WTC11 (cell line): ENCODE measurements around the gene HES4. TPM values are rescaled to one million over a fixed set of nuclear protein-coding genes. Genes with fewer than 3 reads are reported as not detected.
A peak's percentile ranks its signal among the peaks of the same experiment; 100 is the strongest.

Experiments used
- ATAC-seq: fragments of 200-7000 bp; cut with Tn5 transposase; 2 replicates; pipeline ENCODE4 v1.10.0; 2021; ENCODE audit warnings: mild to moderate bottlenecking, moderate library complexity
- CTCF ChIA-PET: fragments of 300-600 bp; sonication (Branson Sonifier 250); formaldehyde crosslinking; loops from one replicate; lab custom pipeline; 2021; ENCODE audit warnings: antibody characterized with exemption; lab: Charles Lee
- POLR2A ChIA-PET: fragments of 350-600 bp; sonication (Branson Sonifier 250); formaldehyde crosslinking; loops from one replicate; lab custom pipeline; 2021; ENCODE audit warnings: antibody characterized with exemption; lab: Charles Lee
- DNase-seq: peaks from one replicate; pipeline ENCODE4 v3.0.0; 2021; ENCODE audit warnings: low spot score
- H3K27ac Mint-ChIP-seq: 2 replicates; pipeline ENCODE4 v1.8.0; 2021; ENCODE audit warnings: mixed read lengths
- H3K27me3 Mint-ChIP-seq: 2 replicates; pipeline ENCODE4 v1.8.0; 2021; ENCODE audit warnings: low read depth, mild to moderate bottlenecking, moderate library complexity, mixed read lengths
- H3K36me3 Mint-ChIP-seq: 2 replicates; pipeline ENCODE4 v1.8.0; 2021; ENCODE audit warnings: mixed read lengths
- H3K4me1 Mint-ChIP-seq: 2 replicates; pipeline ENCODE4 v1.8.0; 2022; ENCODE audit warnings: mixed read lengths
- H3K4me3 Mint-ChIP-seq: 2 replicates; pipeline ENCODE4 v1.8.0; 2021; ENCODE audit warnings: mild to moderate bottlenecking, moderate library complexity, mixed read lengths
- H3K9me3 Mint-ChIP-seq: 2 replicates; pipeline ENCODE4 v1.8.0; 2021; ENCODE audit warnings: mixed read lengths
- CBFB ChIP-seq: sonication (generic); formaldehyde crosslinking; IDR thresholded peaks from 2 replicates; pipeline ENCODE4 v1.8.1; 2022; ENCODE audit warnings: mild to moderate bottlenecking, low read depth, missing genetic modification reagents
- CREB1 ChIP-seq: sonication (generic); formaldehyde crosslinking; IDR thresholded peaks from 2 replicates; pipeline ENCODE4 v1.8.0; 2023; ENCODE audit warnings: mild to moderate bottlenecking, missing genetic modification reagents
- CREM ChIP-seq: sonication (generic); formaldehyde crosslinking; IDR thresholded peaks from 2 replicates; pipeline ENCODE4 v1.8.1; 2022; ENCODE audit warnings: mild to moderate bottlenecking, missing genetic modification reagents, moderate library complexity
- ELF4 ChIP-seq: sonication (generic); formaldehyde crosslinking; IDR thresholded peaks from 2 replicates; pipeline ENCODE4 v1.8.1; 2022; ENCODE audit warnings: low read depth, mild to moderate bottlenecking, moderate library complexity, missing genetic modification reagents
- ESRRA ChIP-seq: sonication (generic); formaldehyde crosslinking; IDR thresholded peaks from 2 replicates; pipeline ENCODE4 v1.8.1; 2022; ENCODE audit warnings: mild to moderate bottlenecking, missing genetic modification reagents, borderline replicate concordance
- FOXJ3 ChIP-seq: sonication (generic); formaldehyde crosslinking; IDR thresholded peaks from 2 replicates; pipeline ENCODE4 v1.9.0; 2021; ENCODE audit warnings: missing genetic modification reagents, mild to moderate bottlenecking, borderline replicate concordance
- HMGXB4 ChIP-seq: sonication (generic); formaldehyde crosslinking; IDR thresholded peaks from 2 replicates; pipeline ENCODE4 v1.8.1; 2023; ENCODE audit warnings: mild to moderate bottlenecking, moderate library complexity, missing genetic modification reagents
- JUN ChIP-seq: sonication (generic); formaldehyde crosslinking; IDR thresholded peaks from 2 replicates; pipeline ENCODE4 v1.8.0; 2023; ENCODE audit warnings: mild to moderate bottlenecking, missing genetic modification reagents
- NFATC4 ChIP-seq: fragments of 250-450 bp; sonication (Bioruptor Pico); IDR thresholded peaks from 2 replicates; pipeline ENCODE4 v1.9.0; 2021; ENCODE audit warnings: mild to moderate bottlenecking
- SP1 ChIP-seq: sonication (generic); formaldehyde crosslinking; conservative IDR thresholded peaks from 2 replicates; pipeline ENCODE4 v1.8.1; 2022; ENCODE audit warnings: missing genetic modification reagents
- TEAD1 ChIP-seq: sonication (generic); formaldehyde crosslinking; IDR thresholded peaks from 2 replicates; pipeline ENCODE4 v1.8.0; 2022; ENCODE audit warnings: mild to moderate bottlenecking, missing genetic modification reagents
- TEAD4 ChIP-seq: sonication (generic); formaldehyde crosslinking; IDR thresholded peaks from 2 replicates; pipeline ENCODE4 v1.8.0; 2022; ENCODE audit warnings: mild to moderate bottlenecking, missing genetic modification reagents
- TP53 ChIP-seq: sonication (generic); formaldehyde crosslinking; IDR thresholded peaks from 2 replicates; pipeline ENCODE4 v1.8.1; 2023; ENCODE audit warnings: mild to moderate bottlenecking, missing genetic modification reagents
- ZNF219 ChIP-seq: sonication (generic); formaldehyde crosslinking; IDR thresholded peaks from 2 replicates; pipeline ENCODE4 v1.8.0; 2023; ENCODE audit warnings: missing genetic modification reagents, mild to moderate bottlenecking, borderline replicate concordance
- ZNF423 ChIP-seq: fragments of 250-450 bp; sonication (Bioruptor Pico); IDR thresholded peaks from 2 replicates; pipeline ENCODE4 v2.1.2; 2022; ENCODE audit warnings: mild to moderate bottlenecking, moderate library complexity
- total RNA-seq: library from RNA; stranded (reverse); gene quantifications from 3 replicates; pipeline ENCODE4 v1.2.3, GENCODE V29; 2021
- TF ChIP-seq, protein P1 (sequence below): sonication (generic); formaldehyde crosslinking; IDR thresholded peaks from 2 replicates; pipeline ENCODE4 v1.8.1; 2023; ENCODE audit warnings: mild to moderate bottlenecking, missing genetic modification reagents
- TF ChIP-seq, protein P2 (sequence below): sonication (generic); formaldehyde crosslinking; IDR thresholded peaks from 2 replicates; pipeline ENCODE4 v1.8.0; 2023; ENCODE audit warnings: missing genetic modification reagents, mild to moderate bottlenecking, borderline replicate concordance

HES4 gene
- total RNA-seq, 1 experiment from 2014 or later, result 4.5 TPM

DNA sequence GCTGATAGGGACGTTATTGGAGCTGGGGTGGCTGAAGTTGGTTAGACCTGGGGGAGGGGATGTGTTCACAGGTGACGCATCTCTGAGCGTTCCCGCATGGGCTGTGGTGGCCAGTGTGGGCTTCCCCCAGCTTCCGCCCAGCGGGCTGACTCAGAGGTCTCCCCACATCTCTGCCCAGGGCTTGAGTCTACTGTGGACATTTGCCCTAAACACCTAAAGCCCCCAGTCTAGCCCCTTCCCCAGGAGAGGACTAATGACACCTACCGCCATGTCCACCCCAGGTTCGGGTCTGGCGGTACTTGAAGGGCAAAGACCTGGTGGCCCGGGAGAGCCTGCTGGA lies 22.0 kb upstream of the HES4 start:
- H3K36me3 Mint-ChIP-seq, result no peaks in the 10 kb centered on the region
- ATAC-seq (no peak), DNase-seq (no peak)
- no peak overlapping the region for H3K27ac Mint-ChIP-seq
- H3K4me1 Mint-ChIP-seq, result peaks cover 36% of the 10 kb centered on the region
- no peak overlapping the region; the same call in 1 of the 2 replicates for H3K4me3 Mint-ChIP-seq
- no peak for TF ChIP-seq ESRRA (CRISPR knock-in tag)
- no peak for TF ChIP-seq CREM (CRISPR knock-in tag)
- no peak for TF ChIP-seq ELF4 (CRISPR knock-in tag)
- no peak for TF ChIP-seq CBFB (CRISPR knock-in tag)
- H3K27me3 Mint-ChIP-seq, result peaks cover 10% of the 10 kb centered on the region
- ChIA-PET CTCF (interaction anchor here (0.8 to 5.8 kb wide), 5 partner anchors 11 to 42 kb away, joined by 3 to 47 read pairs (median 4); no protein-coding TSS in a partner anchor), POLR2A (interaction anchor here (1.3 kb wide), 1 partner anchor 8 kb away, joined by 3 read pairs; the partner anchor contains the start of gene ISG15)
- H3K9me3 Mint-ChIP-seq, result 0 out of 2 replicates have a peak, but pooled peaks cover 4% of the 10 kb centered on the region

- H3K4me3 Mint-ChIP-seq, result peak overlapping the region; percentile 62
- H3K27ac Mint-ChIP-seq, result no peak overlapping the region
- TF ChIP-seq CREB1 (CRISPR knock-in tag) (no peak), ZNF423 (0 out of 2 replicates have a peak, but pooled peaks have one; percentile 46)
- no peaks in the 10 kb centered on the region for H3K36me3 Mint-ChIP-seq
- POLR2A ChIA-PET, result interaction anchor here (0.7 to 1.3 kb wide), 2 partner anchors 7 to 12 kb away, joined by 3 read pairs; partner anchors contain the start of gene ISG15
- no peak for ATAC-seq
- DNase-seq, result no peak
- peaks cover 36% of the 10 kb centered on the region for H3K4me1 Mint-ChIP-seq
- CTCF ChIA-PET, result interaction anchor here (0.8 to 5.8 kb wide), 7 partner anchors 12 to 43 kb away, joined by 3 to 47 read pairs (median 8); no protein-coding TSS in a partner anchor
- peaks cover 14% of the 10 kb centered on the region for H3K27me3 Mint-ChIP-seq
- 0 out of 2 replicates have a peak, but pooled peaks cover 4% of the 10 kb centered on the region for H3K9me3 Mint-ChIP-seq
Observed at GRCh38 chr1:1021010-1021919, 21.4 kb upstream of the HES4 start.

- CTCF ChIA-PET, result interaction anchor here (1.4 to 5.8 kb wide), 7 partner anchors 12 to 82 kb away, joined by 3 to 47 read pairs (median 7); no protein-coding TSS in a partner anchor
- ATAC-seq (no peak), DNase-seq (no peak)
- Mint-ChIP-seq H3K9me3 (0 out of 2 replicates have a peak, but pooled peaks cover 4% of the 10 kb centered on the region), H3K27me3 (peaks cover 14% of the 10 kb centered on the region), H3K36me3 (no peaks in the 10 kb centered on the region), H3K27ac (no peak overlapping the region), H3K4me1 (peaks cover 31% of the 10 kb centered on the region), H3K4me3 (peak overlapping the region; percentile 62)
- POLR2A ChIA-PET, result no interaction called here
- no peak for TF ChIP-seq NFATC4
- TF ChIP-seq, protein P1, sequence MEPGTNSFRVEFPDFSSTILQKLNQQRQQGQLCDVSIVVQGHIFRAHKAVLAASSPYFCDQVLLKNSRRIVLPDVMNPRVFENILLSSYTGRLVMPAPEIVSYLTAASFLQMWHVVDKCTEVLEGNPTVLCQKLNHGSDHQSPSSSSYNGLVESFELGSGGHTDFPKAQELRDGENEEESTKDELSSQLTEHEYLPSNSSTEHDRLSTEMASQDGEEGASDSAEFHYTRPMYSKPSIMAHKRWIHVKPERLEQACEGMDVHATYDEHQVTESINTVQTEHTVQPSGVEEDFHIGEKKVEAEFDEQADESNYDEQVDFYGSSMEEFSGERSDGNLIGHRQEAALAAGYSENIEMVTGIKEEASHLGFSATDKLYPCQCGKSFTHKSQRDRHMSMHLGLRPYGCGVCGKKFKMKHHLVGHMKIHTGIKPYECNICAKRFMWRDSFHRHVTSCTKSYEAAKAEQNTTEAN, result no peak
- TF ChIP-seq JUN (CRISPR knock-in tag), result no peak
- TF ChIP-seq FOXJ3 (CRISPR knock-in tag), result no peak
- no peak for TF ChIP-seq TEAD4
- 0 out of 2 replicates have a peak, but pooled peaks have one; percentile 21 for TF ChIP-seq HMGXB4 (CRISPR knock-in tag)
- no peak for TF ChIP-seq ZNF219 (CRISPR knock-in tag)
Observed at GRCh38 chr1:1020415-1021009, 20.6 kb upstream of the HES4 start.

- ChIA-PET CTCF (interaction anchor here (1.2 to 5.8 kb wide), 8 partner anchors 13 to 81 kb away, joined by 5 to 47 read pairs (median 11); no protein-coding TSS in a partner anchor), POLR2A (interaction anchor here (1.1 to 1.4 kb wide), 3 partner anchors 12 to 21 kb away, joined by 3 to 11 read pairs (median 9); partner anchors contain the start of gene HES4)
- peak; percentile 2; the same call in 1 of the 2 replicates for ATAC-seq
- H3K9me3 Mint-ChIP-seq, result 0 out of 2 replicates have a peak, but pooled peaks cover 4% of the 10 kb centered on the region
- H3K36me3 Mint-ChIP-seq, result no peaks in the 10 kb centered on the region
- peak within 1 kb of the TSS; percentile 62 for H3K4me3 Mint-ChIP-seq
- H3K27ac Mint-ChIP-seq, result no peak within 1 kb of the TSS
- peaks cover 34% of the 10 kb centered on the region for H3K4me1 Mint-ChIP-seq
- peaks cover 14% of the 10 kb centered on the region for H3K27me3 Mint-ChIP-seq
- DNase-seq, result no peak
- TF ChIP-seq SP1 (CRISPR knock-in tag) (0 out of 2 replicates have a peak, but pooled peaks have one; percentile 21), TP53 (CRISPR knock-in tag) (0 out of 2 replicates have a peak, but pooled peaks have one; percentile 61), TEAD1 (no peak)
- TF ChIP-seq, protein P1, result no peak
- TF ChIP-seq, protein P2, sequence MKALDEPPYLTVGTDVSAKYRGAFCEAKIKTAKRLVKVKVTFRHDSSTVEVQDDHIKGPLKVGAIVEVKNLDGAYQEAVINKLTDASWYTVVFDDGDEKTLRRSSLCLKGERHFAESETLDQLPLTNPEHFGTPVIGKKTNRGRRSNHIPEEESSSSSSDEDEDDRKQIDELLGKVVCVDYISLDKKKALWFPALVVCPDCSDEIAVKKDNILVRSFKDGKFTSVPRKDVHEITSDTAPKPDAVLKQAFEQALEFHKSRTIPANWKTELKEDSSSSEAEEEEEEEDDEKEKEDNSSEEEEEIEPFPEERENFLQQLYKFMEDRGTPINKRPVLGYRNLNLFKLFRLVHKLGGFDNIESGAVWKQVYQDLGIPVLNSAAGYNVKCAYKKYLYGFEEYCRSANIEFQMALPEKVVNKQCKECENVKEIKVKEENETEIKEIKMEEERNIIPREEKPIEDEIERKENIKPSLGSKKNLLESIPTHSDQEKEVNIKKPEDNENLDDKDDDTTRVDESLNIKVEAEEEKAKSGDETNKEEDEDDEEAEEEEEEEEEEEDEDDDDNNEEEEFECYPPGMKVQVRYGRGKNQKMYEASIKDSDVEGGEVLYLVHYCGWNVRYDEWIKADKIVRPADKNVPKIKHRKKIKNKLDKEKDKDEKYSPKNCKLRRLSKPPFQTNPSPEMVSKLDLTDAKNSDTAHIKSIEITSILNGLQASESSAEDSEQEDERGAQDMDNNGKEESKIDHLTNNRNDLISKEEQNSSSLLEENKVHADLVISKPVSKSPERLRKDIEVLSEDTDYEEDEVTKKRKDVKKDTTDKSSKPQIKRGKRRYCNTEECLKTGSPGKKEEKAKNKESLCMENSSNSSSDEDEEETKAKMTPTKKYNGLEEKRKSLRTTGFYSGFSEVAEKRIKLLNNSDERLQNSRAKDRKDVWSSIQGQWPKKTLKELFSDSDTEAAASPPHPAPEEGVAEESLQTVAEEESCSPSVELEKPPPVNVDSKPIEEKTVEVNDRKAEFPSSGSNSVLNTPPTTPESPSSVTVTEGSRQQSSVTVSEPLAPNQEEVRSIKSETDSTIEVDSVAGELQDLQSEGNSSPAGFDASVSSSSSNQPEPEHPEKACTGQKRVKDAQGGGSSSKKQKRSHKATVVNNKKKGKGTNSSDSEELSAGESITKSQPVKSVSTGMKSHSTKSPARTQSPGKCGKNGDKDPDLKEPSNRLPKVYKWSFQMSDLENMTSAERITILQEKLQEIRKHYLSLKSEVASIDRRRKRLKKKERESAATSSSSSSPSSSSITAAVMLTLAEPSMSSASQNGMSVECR (CRISPR knock-in tag), result no peak
Observed at GRCh38 chr1:1020000-1020404, 20.1 kb upstream of the HES4 start, which contains the start of gene AGRN. TSS of gene AGRN (plus strand) at chr1:1020120. CDS start at chr1:1020173, 53 bp downstream.
